GM06990 (cell line): ENCODE measurements around the gene GFRA1.

Experiments used
- DNase-seq: peaks from one replicate; pipeline ENCODE4 v3.0.0-alpha.2; 2011; ENCODE audit not compliant: insufficient read length; ENCODE audit errors: extremely low read depth
- H3K27me3 ChIP-seq: replicated peaks from 2 replicates; pipeline ENCODE4 v1.6.0; 2011; ENCODE audit warnings: low read length; ENCODE audit not compliant: control insufficient read depth, insufficient read depth
- H3K36me3 ChIP-seq: 2 replicates; pipeline ENCODE4 v1.5.1; 2011; ENCODE audit warnings: low read length; ENCODE audit not compliant: control insufficient read depth, insufficient read depth
- H3K4me3 ChIP-seq: replicated peaks from 2 replicates; pipeline ENCODE4 v1.5.1; 2011; ENCODE audit warnings: low read depth, mild to moderate bottlenecking, control low read depth, low read length
- TF ChIP-seq, protein P1 (sequence below): IDR thresholded peaks from 2 replicates; pipeline ENCODE4 v1.5.1; 2011; ENCODE audit warnings: low read length, control low read depth, mild to moderate bottlenecking, inconsistent platforms; ENCODE audit not compliant: insufficient read depth, poor library complexity, severe bottlenecking

GFRA1 gene

DNA sequence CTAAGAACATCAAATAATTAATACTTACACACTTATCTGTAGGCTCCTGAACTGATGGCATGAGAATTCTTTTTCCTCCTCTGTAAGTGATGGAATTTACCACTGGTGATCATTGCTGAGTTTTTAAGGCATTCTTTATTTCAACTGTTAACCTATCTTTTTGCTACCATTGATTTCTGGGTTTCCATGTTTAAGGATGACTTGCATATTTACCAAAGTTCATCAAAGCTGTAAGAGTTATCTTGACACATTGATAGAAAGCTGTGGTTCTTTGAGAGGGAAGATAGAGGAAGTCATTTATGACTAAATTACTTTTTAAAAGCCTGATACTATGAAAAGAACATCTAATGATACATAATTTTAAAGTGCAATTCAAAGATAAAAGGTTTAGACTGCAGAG lies 19.5 kb upstream of the GFRA1 start:
- Histone ChIP-seq H3K4me3 (no peak overlapping the region), H3K36me3 (no peaks in the 10 kb centered on the region), H3K27me3 (no peaks in the 10 kb centered on the region; the same call in 1 of the 2 replicates)
- TF ChIP-seq, protein P1, sequence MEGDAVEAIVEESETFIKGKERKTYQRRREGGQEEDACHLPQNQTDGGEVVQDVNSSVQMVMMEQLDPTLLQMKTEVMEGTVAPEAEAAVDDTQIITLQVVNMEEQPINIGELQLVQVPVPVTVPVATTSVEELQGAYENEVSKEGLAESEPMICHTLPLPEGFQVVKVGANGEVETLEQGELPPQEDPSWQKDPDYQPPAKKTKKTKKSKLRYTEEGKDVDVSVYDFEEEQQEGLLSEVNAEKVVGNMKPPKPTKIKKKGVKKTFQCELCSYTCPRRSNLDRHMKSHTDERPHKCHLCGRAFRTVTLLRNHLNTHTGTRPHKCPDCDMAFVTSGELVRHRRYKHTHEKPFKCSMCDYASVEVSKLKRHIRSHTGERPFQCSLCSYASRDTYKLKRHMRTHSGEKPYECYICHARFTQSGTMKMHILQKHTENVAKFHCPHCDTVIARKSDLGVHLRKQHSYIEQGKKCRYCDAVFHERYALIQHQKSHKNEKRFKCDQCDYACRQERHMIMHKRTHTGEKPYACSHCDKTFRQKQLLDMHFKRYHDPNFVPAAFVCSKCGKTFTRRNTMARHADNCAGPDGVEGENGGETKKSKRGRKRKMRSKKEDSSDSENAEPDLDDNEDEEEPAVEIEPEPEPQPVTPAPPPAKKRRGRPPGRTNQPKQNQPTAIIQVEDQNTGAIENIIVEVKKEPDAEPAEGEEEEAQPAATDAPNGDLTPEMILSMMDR = no peak
- no peak for DNase-seq

DNA sequence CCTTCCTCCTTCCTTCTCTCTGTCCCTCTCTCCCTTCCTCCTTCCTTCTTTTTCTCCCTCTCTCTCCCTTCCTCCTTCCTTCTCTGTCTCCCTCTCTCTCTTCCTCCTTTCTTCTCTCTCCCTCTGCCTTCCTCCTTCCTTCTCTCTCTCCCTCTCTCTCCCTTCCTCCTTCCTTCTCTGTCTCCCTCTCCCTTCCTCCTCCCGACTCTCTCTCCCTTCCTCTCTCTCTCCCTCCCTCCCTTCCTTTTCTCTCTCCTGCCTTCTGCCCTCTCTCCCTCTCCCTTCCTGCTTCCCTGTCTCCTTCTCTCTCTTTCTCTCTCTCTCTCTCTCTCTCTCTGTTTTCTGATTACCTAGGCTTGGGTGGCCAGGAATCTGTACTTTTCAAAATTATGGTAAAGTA lies 16.6 kb upstream of the GFRA1 start:
- no peak overlapping the region for H3K4me3 ChIP-seq
- H3K36me3 ChIP-seq = no peaks in the 10 kb centered on the region
- TF ChIP-seq, protein P1 = no peak
- no peaks in the 10 kb centered on the region for H3K27me3 ChIP-seq
- no peak for DNase-seq

- TF ChIP-seq, protein P1 = peak; percentile 49
- Histone ChIP-seq H3K27me3 (no peaks in the 10 kb centered on the region), H3K4me3 (no peak overlapping the region), H3K36me3 (no peaks in the 10 kb centered on the region)
- DNase-seq = peak; percentile 1
Observed at GRCh38 chr10:116287906-116288501, 15.0 kb upstream of the GFRA1 start.

- TF ChIP-seq, protein P1 = no peak
- Histone ChIP-seq H3K4me3 (no peak overlapping the region), H3K27me3 (no peaks in the 10 kb centered on the region), H3K36me3 (no peaks in the 10 kb centered on the region)
- no peak for DNase-seq
Observed at GRCh38 chr10:116286626-116287200, 13.7 kb upstream of the GFRA1 start.

DNA sequence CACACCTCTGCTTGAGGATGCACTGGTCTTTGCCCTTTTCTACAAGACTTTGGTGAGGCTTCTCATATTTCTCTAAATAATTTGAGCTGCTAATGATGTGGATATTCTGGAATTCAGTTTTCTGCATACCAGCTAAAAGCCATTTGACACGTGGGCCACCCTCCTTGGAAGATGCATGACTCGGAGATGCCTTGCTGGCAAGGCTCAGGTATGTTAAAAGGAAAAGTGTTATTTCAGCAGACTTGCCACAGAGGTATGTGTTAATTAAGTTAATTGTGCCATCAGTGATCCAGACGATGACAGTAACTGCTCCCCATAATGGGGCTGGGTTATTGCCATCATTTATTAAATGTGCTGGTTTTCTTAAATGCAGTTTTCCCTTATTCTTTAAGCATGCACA lies 8.8 kb upstream of the GFRA1 start:
- H3K27me3 ChIP-seq = no peaks in the 10 kb centered on the region
- no peak overlapping the region for H3K4me3 ChIP-seq
- TF ChIP-seq, protein P1 = no peak
- H3K36me3 ChIP-seq = no peaks in the 10 kb centered on the region
- DNase-seq = no peak
